BJ (cell line): Measurements from ENCODE around the gene UGT2B7. TPM values are rescaled to one million over a fixed set of nuclear protein-coding genes. Genes with fewer than 3 reads are reported as not detected.
"Not testable (repeated sequence)": the region's sequence is repeated elsewhere in the genome, so short reads cannot be mapped to it uniquely, and the experiment has no call there.

Source experiments
- CTCF ChIA-PET: fragments of 350-600 bp; formaldehyde crosslinking; extraction: SDS; loops from one replicate; lab custom pipeline; 2021; ENCODE audit warnings: antibody characterized with exemption, inconsistent platforms; lab: Yijun Ruan, JAX
- POLR2A ChIA-PET: fragments of 300-600 bp; sonication (Branson Sonifier 250); formaldehyde crosslinking; extraction: SDS; loops from one replicate; lab custom pipeline; 2021; ENCODE audit warnings: antibody characterized with exemption; lab: Charles Lee
- DNase-seq: peaks from one replicate; pipeline ENCODE4 v3.0.0-alpha.2; 2011; ENCODE audit warnings: low read depth
- H3K27me3 ChIP-seq: 2 replicates; pipeline ENCODE4 v1.6.0; 2011; ENCODE audit warnings: low read length; ENCODE audit not compliant: control insufficient read depth, insufficient read depth
- H3K36me3 ChIP-seq: 2 replicates; pipeline ENCODE4 v1.5.1; 2011; ENCODE audit warnings: low read length; ENCODE audit not compliant: control insufficient read depth, insufficient read depth
- H3K4me3 ChIP-seq: 2 replicates; pipeline ENCODE4 v1.5.1; 2011; ENCODE audit warnings: low read depth, mild to moderate bottlenecking, control low read depth, low read length
- polyA minus RNA-seq: library from RNA; depleted of rRNA, polyadenylated mRNA; stranded (reverse); fragments of >200 nt; gene quantifications from 2 replicates; pipeline ENCODE4 v1.2.3, GENCODE V29; 2011; rRNA and poly(A)+ RNA removed
- polyA plus RNA-seq: library from polyadenylated mRNA; depleted of rRNA; stranded (reverse); fragments of >200 nt; gene quantifications from 2 replicates; pipeline ENCODE4 v1.2.3, GENCODE V29; 2011; rRNA removed
- TF ChIP-seq, protein P1 (sequence below): IDR thresholded peaks from 2 replicates; pipeline ENCODE4 v1.5.1; 2011; ENCODE audit warnings: low read depth, mild to moderate bottlenecking, control low read depth, inconsistent platforms, low read length, moderate library complexity; ENCODE audit not compliant: insufficient read depth

UGT2B7 gene
- not detected in 2 replicates for polyA plus RNA-seq
- polyA minus RNA-seq, result not detected in 2 replicates

DNA sequence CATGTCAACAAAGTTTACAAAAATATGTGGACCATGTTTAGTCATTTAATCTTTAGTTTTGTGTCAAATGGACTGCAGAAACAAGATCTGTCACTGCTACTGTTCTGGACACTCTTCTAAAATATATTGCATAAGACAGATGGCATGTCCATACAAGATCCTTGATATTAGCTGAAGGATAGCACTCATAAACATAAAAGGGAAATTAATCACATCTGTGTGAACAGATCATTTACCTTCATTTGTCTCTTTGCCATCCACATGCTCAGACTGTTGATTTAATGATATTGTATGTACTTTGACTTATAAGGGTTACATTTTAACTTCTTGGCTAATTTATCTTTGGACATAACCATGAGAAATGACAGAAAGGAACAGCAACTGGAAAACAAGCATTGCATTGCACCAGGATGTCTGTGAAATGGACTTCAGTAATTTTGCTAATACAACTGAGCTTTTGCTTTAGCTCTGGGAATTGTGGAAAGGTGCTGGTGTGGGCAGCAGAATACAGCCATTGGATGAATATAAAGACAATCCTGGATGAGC lies at the start of gene UGT2B7:
Gene UGT2B7 (plus strand): TSS at position 364 of the 546 bp plus-strand sequence. CDS start 47 bp downstream, at position 411.
- CTCF ChIA-PET, result no interaction called here
- TF ChIP-seq, protein P1, sequence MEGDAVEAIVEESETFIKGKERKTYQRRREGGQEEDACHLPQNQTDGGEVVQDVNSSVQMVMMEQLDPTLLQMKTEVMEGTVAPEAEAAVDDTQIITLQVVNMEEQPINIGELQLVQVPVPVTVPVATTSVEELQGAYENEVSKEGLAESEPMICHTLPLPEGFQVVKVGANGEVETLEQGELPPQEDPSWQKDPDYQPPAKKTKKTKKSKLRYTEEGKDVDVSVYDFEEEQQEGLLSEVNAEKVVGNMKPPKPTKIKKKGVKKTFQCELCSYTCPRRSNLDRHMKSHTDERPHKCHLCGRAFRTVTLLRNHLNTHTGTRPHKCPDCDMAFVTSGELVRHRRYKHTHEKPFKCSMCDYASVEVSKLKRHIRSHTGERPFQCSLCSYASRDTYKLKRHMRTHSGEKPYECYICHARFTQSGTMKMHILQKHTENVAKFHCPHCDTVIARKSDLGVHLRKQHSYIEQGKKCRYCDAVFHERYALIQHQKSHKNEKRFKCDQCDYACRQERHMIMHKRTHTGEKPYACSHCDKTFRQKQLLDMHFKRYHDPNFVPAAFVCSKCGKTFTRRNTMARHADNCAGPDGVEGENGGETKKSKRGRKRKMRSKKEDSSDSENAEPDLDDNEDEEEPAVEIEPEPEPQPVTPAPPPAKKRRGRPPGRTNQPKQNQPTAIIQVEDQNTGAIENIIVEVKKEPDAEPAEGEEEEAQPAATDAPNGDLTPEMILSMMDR, result no peak

DNA sequence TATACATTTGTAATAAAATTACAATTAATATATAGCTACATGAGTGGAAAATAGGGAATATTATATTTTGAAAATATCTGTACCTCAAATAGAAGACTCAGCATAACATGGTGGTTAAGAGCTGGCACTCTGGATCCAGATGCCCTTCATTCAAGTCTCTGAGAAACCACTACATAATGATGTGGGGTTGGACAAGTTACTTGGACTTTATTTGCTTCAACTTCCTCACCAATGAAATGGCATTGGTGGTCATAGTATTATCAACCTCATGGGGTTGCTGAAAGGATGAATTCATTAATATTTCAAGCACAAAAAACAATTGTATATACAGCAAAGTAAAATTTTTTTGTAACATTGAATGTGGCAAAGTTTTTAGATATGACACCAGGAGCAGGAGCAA lies 46.4 kb upstream of the UGT2B7 start:
- Histone ChIP-seq H3K27me3 (no peaks in the 10 kb centered on the region), H3K36me3 (no peaks in the 10 kb centered on the region), H3K4me3 (no peak overlapping the region)
- DNase-seq, result no peak
- CTCF ChIA-PET, result no interaction called here
- POLR2A ChIA-PET, result no interaction called here
- TF ChIP-seq, protein P1, result no peak

More for the DNA sequence above, at the start of gene UGT2B7:
- POLR2A ChIA-PET, result no interaction called here
- no peak within 1 kb of the TSS for H3K4me3 ChIP-seq
- H3K27me3 ChIP-seq, result no peaks in the 10 kb centered on the region
- no peaks in the 10 kb centered on the region for H3K36me3 ChIP-seq
- no peak for DNase-seq

DNA sequence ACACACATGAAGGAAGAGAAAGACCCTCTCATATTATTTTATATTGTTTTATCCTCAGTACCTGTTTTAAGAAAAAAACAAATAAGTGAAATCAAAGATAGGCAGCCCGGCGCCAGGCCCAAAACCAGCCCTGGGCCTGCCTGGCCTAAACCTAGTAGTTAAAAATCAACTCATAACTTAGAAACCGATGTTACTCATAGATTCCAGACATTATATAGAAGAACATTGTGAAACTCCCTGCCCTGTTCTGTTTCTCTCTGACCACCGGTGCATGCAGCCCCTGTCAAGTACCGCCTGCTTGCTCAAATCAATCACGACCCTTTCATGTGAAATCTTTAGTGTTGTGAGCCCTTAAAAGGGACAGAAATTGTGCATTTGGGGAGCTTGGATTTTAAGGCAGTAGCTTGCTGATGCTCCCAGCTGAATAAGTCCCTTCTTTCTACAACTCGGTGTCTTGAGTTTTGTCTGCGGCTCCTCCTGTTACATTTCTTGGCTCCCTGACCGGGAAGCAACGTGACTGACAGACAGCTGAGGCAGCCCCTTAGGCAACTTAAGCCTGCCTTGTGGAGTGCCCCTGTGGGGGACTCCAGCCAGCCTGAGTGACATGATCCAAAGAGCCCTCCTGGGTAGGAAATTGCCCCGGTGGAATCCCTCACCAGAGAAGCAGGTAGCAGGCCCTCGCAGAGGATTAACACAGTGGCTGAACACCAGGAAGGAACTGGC lies 45.3 kb upstream of the UGT2B7 start:
- H3K36me3 ChIP-seq, POLR2A ChIA-PET, DNase-seq, CTCF ChIA-PET, H3K27me3 ChIP-seq, H3K4me3 ChIP-seq: not testable (repeated sequence)

DNA sequence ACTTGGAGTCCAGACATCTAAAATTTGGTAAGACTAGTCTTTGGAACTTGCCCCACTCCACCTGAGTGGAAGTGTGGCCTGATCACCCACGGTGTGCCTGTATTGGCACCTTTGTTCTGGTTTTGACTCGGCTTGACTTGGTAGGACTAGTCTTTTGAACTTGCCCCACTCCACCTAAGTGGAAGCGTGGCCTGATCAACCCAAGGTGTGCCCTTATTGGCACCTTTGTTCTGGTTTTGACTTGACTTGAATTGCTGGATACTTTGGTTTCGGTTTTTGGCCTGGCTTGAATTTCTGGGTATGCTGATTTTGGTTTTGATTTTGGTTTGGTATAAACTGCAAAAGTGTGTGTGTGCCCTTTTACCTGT lies 44.7 kb upstream of the UGT2B7 start:
- ChIA-PET CTCF (no interaction called here), POLR2A (no interaction called here)
- no peak for DNase-seq
- H3K36me3 ChIP-seq, result no peaks in the 10 kb centered on the region
- H3K27me3 ChIP-seq, result no peaks in the 10 kb centered on the region
- TF ChIP-seq, protein P1, result no peak
- H3K4me3 ChIP-seq, result no peak overlapping the region

DNA sequence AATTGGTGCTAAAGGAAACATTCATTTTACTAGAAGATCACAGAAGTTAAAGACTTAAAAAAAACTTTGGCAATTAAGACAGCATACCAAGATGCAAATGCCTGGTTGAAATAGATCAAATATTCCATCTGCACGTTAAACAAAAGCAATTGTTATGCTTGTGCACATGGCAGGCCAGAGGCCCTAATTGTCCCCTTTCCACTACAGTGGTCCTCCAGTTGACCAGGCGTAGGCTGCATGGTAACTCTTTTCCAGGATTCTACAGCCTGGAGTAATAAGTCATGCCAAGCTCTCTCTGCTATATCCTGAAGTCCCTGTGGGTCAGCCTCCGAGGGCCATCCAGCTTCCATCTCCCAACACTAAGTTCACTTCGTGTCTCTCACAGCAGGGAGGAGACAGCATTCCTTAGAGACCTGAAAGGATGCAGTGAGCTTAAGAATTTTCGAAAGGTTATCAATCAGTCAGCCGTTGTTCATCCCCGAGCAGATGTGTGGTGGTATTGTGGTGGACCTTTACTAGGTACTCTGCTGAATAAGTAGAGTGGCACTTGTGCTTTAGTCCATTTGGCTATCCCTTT lies 42.9 kb upstream of the UGT2B7 start:
- DNase-seq, POLR2A ChIA-PET, H3K4me3 ChIP-seq, CTCF ChIA-PET, H3K36me3 ChIP-seq, H3K27me3 ChIP-seq: not testable (repeated sequence)

DNA sequence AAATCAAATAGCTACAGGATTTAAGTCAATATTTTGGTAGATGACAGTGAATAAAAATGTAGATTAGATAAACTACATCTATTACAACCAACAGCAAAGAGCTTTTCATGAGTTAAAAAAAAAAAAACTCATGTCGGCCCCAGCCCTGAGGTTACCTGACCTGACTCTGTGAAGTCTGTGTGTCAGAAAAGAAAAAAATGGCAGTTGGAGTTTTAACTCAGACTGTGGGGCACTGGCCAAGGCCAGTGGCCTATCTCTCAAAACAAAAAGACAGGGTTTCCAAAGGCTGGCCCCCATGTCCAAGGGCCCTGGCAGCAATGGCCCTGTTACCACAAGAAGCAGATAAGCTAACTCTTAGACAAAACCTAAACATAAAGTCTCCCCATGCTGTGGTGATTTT lies 42.2 kb upstream of the UGT2B7 start:
- H3K27me3 ChIP-seq, H3K4me3 ChIP-seq, DNase-seq, CTCF ChIA-PET, POLR2A ChIA-PET, H3K36me3 ChIP-seq: not testable (repeated sequence)
